HEK293 (cell line): ENCODE measurements around the gene PGBD1.

Source experiments
- HOXD13 ChIP-seq: sonication (generic); formaldehyde crosslinking; IDR thresholded peaks from 2 replicates; pipeline ENCODE4 v1.8.0; 2022; ENCODE audit warnings: missing genetic modification reagents, borderline replicate concordance
- SCRT1 ChIP-seq: fragments of 450-650 bp; formaldehyde crosslinking; IDR thresholded peaks from 2 replicates; pipeline ENCODE4 v1.5.1; 2016; ENCODE audit warnings: missing biosample characterization, missing genetic modification characterization, borderline replicate concordance
- ZBTB10 ChIP-seq: fragments of 450-650 bp; formaldehyde crosslinking; IDR thresholded peaks from 2 replicates; pipeline ENCODE4 v1.5.1; 2016; ENCODE audit warnings: missing biosample characterization, missing genetic modification characterization
- ZBTB17 ChIP-seq: fragments of 450-650 bp; formaldehyde crosslinking; IDR thresholded peaks from 2 replicates; pipeline ENCODE4 v1.5.1; 2016; ENCODE audit warnings: missing biosample characterization, missing genetic modification characterization
- ZBTB48 ChIP-seq: fragments of 450-650 bp; formaldehyde crosslinking; IDR thresholded peaks from 2 replicates; pipeline ENCODE4 v1.5.1; 2016; ENCODE audit warnings: missing biosample characterization, missing genetic modification characterization
- ZBTB7A ChIP-seq: fragments of 450-650 bp; formaldehyde crosslinking; IDR thresholded peaks from 2 replicates; pipeline ENCODE4 v1.5.1; 2016; ENCODE audit warnings: low read depth, missing biosample characterization, missing genetic modification characterization
- ZFP3 ChIP-seq: fragments of 450-650 bp; formaldehyde crosslinking; IDR thresholded peaks from 2 replicates; pipeline ENCODE4 v1.5.1; 2016; ENCODE audit warnings: low read depth, missing biosample characterization, missing genetic modification characterization
- ZNF10 ChIP-seq: fragments of 450-650 bp; formaldehyde crosslinking; IDR thresholded peaks from 2 replicates; pipeline ENCODE4 v1.5.1; 2017; ENCODE audit warnings: missing biosample characterization, missing genetic modification characterization
- ZNF121 ChIP-seq: fragments of 450-650 bp; formaldehyde crosslinking; IDR thresholded peaks from 2 replicates; pipeline ENCODE4 v1.5.1; 2016; ENCODE audit warnings: missing biosample characterization, missing genetic modification characterization
- ZNF146 ChIP-seq: fragments of 450-650 bp; formaldehyde crosslinking; IDR thresholded peaks from 2 replicates; pipeline ENCODE4 v1.5.1; 2016; ENCODE audit warnings: missing biosample characterization, missing genetic modification characterization
- ZNF248 ChIP-seq: fragments of 450-650 bp; formaldehyde crosslinking; IDR thresholded peaks from 2 replicates; pipeline ENCODE4 v1.5.1; 2017; ENCODE audit warnings: missing biosample characterization, missing genetic modification characterization
- ZNF302 ChIP-seq: fragments of 450-650 bp; formaldehyde crosslinking; IDR thresholded peaks from 2 replicates; pipeline ENCODE4 v1.5.1; 2016; ENCODE audit warnings: missing biosample characterization, missing genetic modification characterization, low read depth
- ZNF324 ChIP-seq: fragments of 450-650 bp; formaldehyde crosslinking; IDR thresholded peaks from 2 replicates; pipeline ENCODE4 v1.5.1; 2016; ENCODE audit warnings: missing biosample characterization, missing genetic modification characterization
- ZNF341 ChIP-seq: fragments of 450-650 bp; formaldehyde crosslinking; IDR thresholded peaks from 2 replicates; pipeline ENCODE4; 2016; ENCODE audit warnings: low read depth, missing biosample characterization, missing genetic modification characterization
- ZNF366 ChIP-seq: fragments of 450-650 bp; formaldehyde crosslinking; conservative IDR thresholded peaks from 2 replicates; pipeline ENCODE4 v1.5.1; 2016; ENCODE audit warnings: missing biosample characterization, missing genetic modification characterization
- ZNF394 ChIP-seq: fragments of 450-650 bp; formaldehyde crosslinking; IDR thresholded peaks from 2 replicates; pipeline ENCODE4 v1.5.1; 2016; ENCODE audit warnings: missing biosample characterization, missing genetic modification characterization, mild to moderate bottlenecking, moderate library complexity, borderline replicate concordance
- ZNF510 ChIP-seq: fragments of 450-650 bp; formaldehyde crosslinking; IDR thresholded peaks from 2 replicates; pipeline ENCODE4 v1.5.1; 2018; ENCODE audit warnings: mild to moderate bottlenecking, missing genetic modification characterization, missing biosample characterization; ENCODE audit not compliant: insufficient replicate concordance
- ZNF513 ChIP-seq: fragments of 450-650 bp; IDR thresholded peaks from 2 replicates; pipeline ENCODE4 v1.5.1; 2018; ENCODE audit warnings: missing biosample characterization, missing genetic modification characterization
- ZNF530 ChIP-seq: fragments of 450-650 bp; formaldehyde crosslinking; IDR thresholded peaks from 2 replicates; pipeline ENCODE4 v1.5.1; 2016; ENCODE audit warnings: low read depth, missing biosample characterization, missing genetic modification characterization
- ZNF610 ChIP-seq: fragments of 450-650 bp; formaldehyde crosslinking; IDR thresholded peaks from 2 replicates; pipeline ENCODE4 v1.5.1; 2016; ENCODE audit warnings: missing biosample characterization, missing genetic modification characterization, borderline replicate concordance
- ZNF624 ChIP-seq: fragments of 450-650 bp; formaldehyde crosslinking; IDR thresholded peaks from 2 replicates; pipeline ENCODE4 v1.5.1; 2017; ENCODE audit warnings: missing biosample characterization, missing genetic modification characterization
- ZNF670 ChIP-seq: fragments of 450-650 bp; formaldehyde crosslinking; IDR thresholded peaks from 2 replicates; pipeline ENCODE4 v1.5.1; 2016; ENCODE audit warnings: missing biosample characterization, missing genetic modification characterization, low read depth
- ZNF768 ChIP-seq: fragments of 450-650 bp; formaldehyde crosslinking; IDR thresholded peaks from 2 replicates; pipeline ENCODE4 v1.5.1; 2018; ENCODE audit warnings: missing biosample characterization, mild to moderate bottlenecking, missing genetic modification characterization
- ZNF776 ChIP-seq: fragments of 450-650 bp; formaldehyde crosslinking; IDR thresholded peaks from 2 replicates; pipeline ENCODE4 v1.5.0; 2017; ENCODE audit warnings: missing biosample characterization, missing genetic modification characterization, borderline replicate concordance
- ZNF837 ChIP-seq: fragments of 450-650 bp; formaldehyde crosslinking; IDR thresholded peaks from 2 replicates; pipeline ENCODE4 v1.5.1; 2016; ENCODE audit warnings: missing biosample characterization, missing genetic modification characterization
- ZSCAN16 ChIP-seq: fragments of 450-650 bp; formaldehyde crosslinking; IDR thresholded peaks from 2 replicates; pipeline ENCODE4 v1.5.1; 2016; ENCODE audit warnings: missing biosample characterization, missing genetic modification characterization
- TF ChIP-seq, protein P1 (sequence below): fragments of 450-650 bp; formaldehyde crosslinking; IDR thresholded peaks from 2 replicates; pipeline ENCODE4 v1.5.1; 2016; ENCODE audit warnings: missing biosample characterization, missing genetic modification characterization, low read depth
- TF ChIP-seq, protein P2 (sequence below): fragments of 450-650 bp; formaldehyde crosslinking; IDR thresholded peaks from 2 replicates; pipeline ENCODE4 v1.5.1; 2016; ENCODE audit warnings: missing biosample characterization, missing genetic modification characterization
- TF ChIP-seq, protein P3 (sequence below): fragments of 450-650 bp; formaldehyde crosslinking; IDR thresholded peaks from 2 replicates; pipeline ENCODE4 v1.5.1; 2016; ENCODE audit warnings: missing biosample characterization, missing genetic modification characterization

PGBD1 gene

DNA sequence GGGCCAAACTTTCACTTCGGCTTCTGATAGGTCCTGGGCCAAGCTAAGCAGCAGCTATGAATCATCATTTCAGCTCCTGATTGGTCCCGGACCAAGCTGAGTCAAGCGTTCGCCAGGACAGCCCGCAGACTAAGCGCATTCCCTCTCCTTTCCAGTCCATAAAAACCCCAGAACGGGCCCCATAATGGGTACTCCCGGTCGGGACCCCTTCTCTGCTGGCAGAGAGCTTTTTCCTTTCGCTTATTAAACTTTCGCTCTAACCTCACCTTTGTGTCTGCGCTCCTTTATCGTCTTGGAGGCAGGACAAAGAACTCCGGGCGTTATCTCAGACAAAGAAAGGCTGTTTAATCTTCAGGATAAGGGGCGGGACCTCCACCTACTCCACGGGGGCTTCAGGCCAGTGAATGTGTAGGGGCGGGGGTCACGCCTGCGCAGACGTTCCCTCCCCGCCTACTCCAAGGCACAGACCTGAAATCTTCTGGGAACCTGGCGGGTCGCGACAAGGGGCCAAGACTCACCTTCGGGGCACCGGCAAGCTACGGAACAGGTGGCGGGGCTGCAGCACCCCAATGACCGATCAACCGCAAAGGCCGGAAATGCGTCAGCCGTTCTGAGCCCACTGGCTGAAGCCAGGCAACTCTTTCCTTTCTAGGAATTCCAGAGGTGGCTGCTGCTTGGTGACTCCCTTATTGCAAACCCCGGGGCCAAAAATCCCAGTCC lies 54.4 kb downstream of the PGBD1 start, which contains the start of gene ZSCAN31 (continued):
- TF ChIP-seq, protein P1, sequence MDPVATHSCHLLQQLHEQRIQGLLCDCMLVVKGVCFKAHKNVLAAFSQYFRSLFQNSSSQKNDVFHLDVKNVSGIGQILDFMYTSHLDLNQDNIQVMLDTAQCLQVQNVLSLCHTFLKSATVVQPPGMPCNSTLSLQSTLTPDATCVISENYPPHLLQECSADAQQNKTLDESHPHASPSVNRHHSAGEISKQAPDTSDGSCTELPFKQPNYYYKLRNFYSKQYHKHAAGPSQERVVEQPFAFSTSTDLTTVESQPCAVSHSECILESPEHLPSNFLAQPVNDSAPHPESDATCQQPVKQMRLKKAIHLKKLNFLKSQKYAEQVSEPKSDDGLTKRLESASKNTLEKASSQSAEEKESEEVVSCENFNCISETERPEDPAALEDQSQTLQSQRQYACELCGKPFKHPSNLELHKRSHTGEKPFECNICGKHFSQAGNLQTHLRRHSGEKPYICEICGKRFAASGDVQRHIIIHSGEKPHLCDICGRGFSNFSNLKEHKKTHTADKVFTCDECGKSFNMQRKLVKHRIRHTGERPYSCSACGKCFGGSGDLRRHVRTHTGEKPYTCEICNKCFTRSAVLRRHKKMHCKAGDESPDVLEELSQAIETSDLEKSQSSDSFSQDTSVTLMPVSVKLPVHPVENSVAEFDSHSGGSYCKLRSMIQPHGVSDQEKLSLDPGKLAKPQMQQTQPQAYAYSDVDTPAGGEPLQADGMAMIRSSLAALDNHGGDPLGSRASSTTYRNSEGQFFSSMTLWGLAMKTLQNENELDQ, result no peak
- no peak for TF ChIP-seq ZNF121 (tag by site-specific recombination)
- peak; percentile 77 for TF ChIP-seq ZNF366
- no peak for TF ChIP-seq SCRT1 (tag by site-specific recombination)
- TF ChIP-seq ZNF670 (tag by site-specific recombination), result no peak
- TF ChIP-seq ZBTB7A (tag by site-specific recombination), result peak; percentile 54; the same call in 1 of the 2 replicates
- no peak for TF ChIP-seq ZNF513 (tag by site-specific recombination)
- no peak for TF ChIP-seq ZNF837 (tag by site-specific recombination)
- peak; percentile 84 for TF ChIP-seq ZBTB48 (tag by site-specific recombination)
- no peak for TF ChIP-seq ZNF248 (tag by site-specific recombination)
- TF ChIP-seq ZNF324 (tag by site-specific recombination), result no peak
- TF ChIP-seq ZNF394 (tag by site-specific recombination), result 0 out of 2 replicates have a peak, but pooled peaks have one; percentile 47
- no peak for TF ChIP-seq ZNF610
- TF ChIP-seq ZNF341 (tag by site-specific recombination), result peak; percentile 83
- TF ChIP-seq, protein P2, sequence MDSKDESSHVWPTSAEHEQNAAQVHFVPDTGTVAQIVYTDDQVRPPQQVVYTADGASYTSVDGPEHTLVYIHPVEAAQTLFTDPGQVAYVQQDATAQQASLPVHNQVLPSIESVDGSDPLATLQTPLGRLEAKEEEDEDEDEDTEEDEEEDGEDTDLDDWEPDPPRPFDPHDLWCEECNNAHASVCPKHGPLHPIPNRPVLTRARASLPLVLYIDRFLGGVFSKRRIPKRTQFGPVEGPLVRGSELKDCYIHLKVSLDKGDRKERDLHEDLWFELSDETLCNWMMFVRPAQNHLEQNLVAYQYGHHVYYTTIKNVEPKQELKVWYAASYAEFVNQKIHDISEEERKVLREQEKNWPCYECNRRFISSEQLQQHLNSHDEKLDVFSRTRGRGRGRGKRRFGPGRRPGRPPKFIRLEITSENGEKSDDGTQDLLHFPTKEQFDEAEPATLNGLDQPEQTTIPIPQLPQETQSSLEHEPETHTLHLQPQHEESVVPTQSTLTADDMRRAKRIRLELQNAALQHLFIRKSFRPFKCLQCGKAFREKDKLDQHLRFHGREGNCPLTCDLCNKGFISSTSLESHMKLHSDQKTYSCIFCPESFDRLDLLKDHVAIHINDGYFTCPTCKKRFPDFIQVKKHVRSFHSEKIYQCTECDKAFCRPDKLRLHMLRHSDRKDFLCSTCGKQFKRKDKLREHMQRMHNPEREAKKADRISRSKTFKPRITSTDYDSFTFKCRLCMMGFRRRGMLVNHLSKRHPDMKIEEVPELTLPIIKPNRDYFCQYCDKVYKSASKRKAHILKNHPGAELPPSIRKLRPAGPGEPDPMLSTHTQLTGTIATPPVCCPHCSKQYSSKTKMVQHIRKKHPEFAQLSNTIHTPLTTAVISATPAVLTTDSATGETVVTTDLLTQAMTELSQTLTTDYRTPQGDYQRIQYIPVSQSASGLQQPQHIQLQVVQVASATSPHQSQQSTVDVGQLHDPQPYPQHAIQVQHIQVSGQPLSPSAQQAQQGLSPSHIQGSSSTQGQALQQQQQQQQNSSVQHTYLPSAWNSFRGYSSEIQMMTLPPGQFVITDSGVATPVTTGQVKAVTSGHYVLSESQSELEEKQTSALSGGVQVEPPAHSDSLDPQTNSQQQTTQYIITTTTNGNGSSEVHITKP (tag by site-specific recombination), result peak; percentile 78
- TF ChIP-seq ZNF530 (tag by site-specific recombination), result no peak; the same call in 1 of the 2 replicates
- TF ChIP-seq ZNF10 (tag by site-specific recombination), result peak; percentile 78
- no peak for TF ChIP-seq ZNF302 (tag by site-specific recombination)
- no peak for TF ChIP-seq ZFP3
- no peak for TF ChIP-seq ZNF510 (tag by site-specific recombination)
- TF ChIP-seq ZNF768, result no peak
- TF ChIP-seq ZBTB17, result peak; percentile 71
- TF ChIP-seq ZBTB10 (tag by site-specific recombination), result peak; percentile 90
- TF ChIP-seq, protein P3, sequence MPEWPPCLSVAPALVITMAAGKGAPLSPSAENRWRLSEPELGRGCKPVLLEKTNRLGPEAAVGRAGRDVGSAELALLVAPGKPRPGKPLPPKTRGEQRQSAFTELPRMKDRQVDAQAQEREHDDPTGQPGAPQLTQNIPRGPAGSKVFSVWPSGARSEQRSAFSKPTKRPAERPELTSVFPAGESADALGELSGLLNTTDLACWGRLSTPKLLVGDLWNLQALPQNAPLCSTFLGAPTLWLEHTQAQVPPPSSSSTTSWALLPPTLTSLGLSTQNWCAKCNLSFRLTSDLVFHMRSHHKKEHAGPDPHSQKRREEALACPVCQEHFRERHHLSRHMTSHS (tag by site-specific recombination), result no peak
- TF ChIP-seq ZNF776 (tag by site-specific recombination), result no peak
- no peak for TF ChIP-seq ZNF146 (tag by site-specific recombination)
- no peak for TF ChIP-seq ZNF624 (tag by site-specific recombination)
- TF ChIP-seq ZSCAN16 (tag by site-specific recombination), result no peak
- TF ChIP-seq HOXD13 (CRISPR knock-in tag), result peak; percentile 61; the same call in 1 of the 2 replicates
